Spleen (tissue), 7 donors: ENCODE data around the gene EPB41.

Experiments
- POLR2A ChIP-seq, 3 donors: fragments of 450-650 bp; IDR thresholded peaks; one replicate each; pipeline ENCODE4 v1.5.1; 2017; ENCODE audit warnings: antibody characterized with exemption in 3 of 3, mild to moderate bottlenecking in 1 of 3
- TF ChIP-seq, protein P1 (sequence below), 11 experiments: fragments of 200-600 bp in 7 of 11; fragments of 450-650 bp in 4 of 11; sonication (generic) in 4 of 11; IDR thresholded peaks in 8 of 11; conservative IDR thresholded peaks in 3 of 11; 1 replicate in 7 of 11; 2 replicates in 4 of 11; pipeline versions ENCODE4 v1.4.0 to v1.8.0; 2016 to 2021; ENCODE audit warnings: antibody characterized with exemption in 11 of 11, inconsistent platforms in 4 of 11, mild to moderate bottlenecking in 1 of 11
- donor health status: DM: no; HTN: no; CAD: no; lungs with moderate emphysema.
- donor health status: DM: no; HTN: no; CAD: no.
- donor health status: DM: no; HTN: no; CAD: no.

DNA sequence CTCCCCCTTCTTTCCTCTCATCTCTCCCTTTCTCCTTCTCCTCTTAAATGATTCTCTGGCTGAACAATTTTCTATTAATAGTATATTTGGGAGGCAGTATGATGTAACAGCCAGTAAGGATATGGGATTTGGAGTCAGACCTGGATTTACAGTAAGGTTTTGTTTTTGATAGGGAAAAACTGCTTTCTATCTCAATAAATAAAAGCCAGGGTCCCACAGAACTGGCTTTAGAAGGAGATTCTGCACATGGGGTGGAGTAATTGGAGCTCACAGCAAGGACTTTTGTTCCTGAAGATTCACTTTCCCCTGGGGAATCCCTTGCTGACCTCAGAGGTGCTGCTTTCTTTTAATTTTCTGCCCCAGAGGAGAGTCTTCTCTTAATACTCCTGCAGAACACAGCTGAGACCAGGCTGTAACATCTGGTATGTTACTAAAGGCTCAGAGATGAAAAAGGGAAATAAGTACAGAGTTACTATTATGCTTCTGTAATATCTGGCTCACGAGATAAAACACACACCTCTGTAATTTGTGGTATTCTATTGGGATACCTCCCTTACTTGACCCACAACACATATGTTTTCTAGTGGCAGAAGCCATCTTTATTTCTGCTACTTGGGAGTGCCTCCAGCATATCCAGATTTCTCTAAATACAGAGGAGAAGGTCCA lies 13.4 kb downstream of the EPB41 start:
- TF ChIP-seq, protein P1, sequence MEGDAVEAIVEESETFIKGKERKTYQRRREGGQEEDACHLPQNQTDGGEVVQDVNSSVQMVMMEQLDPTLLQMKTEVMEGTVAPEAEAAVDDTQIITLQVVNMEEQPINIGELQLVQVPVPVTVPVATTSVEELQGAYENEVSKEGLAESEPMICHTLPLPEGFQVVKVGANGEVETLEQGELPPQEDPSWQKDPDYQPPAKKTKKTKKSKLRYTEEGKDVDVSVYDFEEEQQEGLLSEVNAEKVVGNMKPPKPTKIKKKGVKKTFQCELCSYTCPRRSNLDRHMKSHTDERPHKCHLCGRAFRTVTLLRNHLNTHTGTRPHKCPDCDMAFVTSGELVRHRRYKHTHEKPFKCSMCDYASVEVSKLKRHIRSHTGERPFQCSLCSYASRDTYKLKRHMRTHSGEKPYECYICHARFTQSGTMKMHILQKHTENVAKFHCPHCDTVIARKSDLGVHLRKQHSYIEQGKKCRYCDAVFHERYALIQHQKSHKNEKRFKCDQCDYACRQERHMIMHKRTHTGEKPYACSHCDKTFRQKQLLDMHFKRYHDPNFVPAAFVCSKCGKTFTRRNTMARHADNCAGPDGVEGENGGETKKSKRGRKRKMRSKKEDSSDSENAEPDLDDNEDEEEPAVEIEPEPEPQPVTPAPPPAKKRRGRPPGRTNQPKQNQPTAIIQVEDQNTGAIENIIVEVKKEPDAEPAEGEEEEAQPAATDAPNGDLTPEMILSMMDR (IDR thresholded peaks at IDR 0.05 in 8 of 11, conservative IDR thresholded peaks at IDR 0.05 in 3 of 11), result no peak
- no peak for TF ChIP-seq POLR2A (IDR thresholded peaks at IDR 0.05)
